Activated CD4-positive, alpha-beta T cell treated with anti-CD3 and anti-CD28 coated beads for 48 hours (primary cell): ENCODE results near the gene DNTT.

Experiments
- DNase-seq: peaks from one replicate; pipeline ENCODE4 v3.0.0-alpha.2; 2020

DNTT gene

GRCh38 chr10:96384506-96384905 is 80.3 kb downstream of the DNTT start:
- no peak for DNase-seq

GRCh38 chr10:96387161-96387560 is 82.9 kb downstream of the DNTT start:
- no peak for DNase-seq

- DNase-seq, result no peak
Measured at GRCh38 chr10:96387601-96388000, 83.4 kb downstream of the DNTT start.
